ENCODE measurements around the gene TRIM7.
"Not testable (repeated sequence)": the region's sequence is repeated elsewhere in the genome, so short reads cannot be mapped to it uniquely, and the experiment has no call there.

The TRIM7 gene

DNA sequence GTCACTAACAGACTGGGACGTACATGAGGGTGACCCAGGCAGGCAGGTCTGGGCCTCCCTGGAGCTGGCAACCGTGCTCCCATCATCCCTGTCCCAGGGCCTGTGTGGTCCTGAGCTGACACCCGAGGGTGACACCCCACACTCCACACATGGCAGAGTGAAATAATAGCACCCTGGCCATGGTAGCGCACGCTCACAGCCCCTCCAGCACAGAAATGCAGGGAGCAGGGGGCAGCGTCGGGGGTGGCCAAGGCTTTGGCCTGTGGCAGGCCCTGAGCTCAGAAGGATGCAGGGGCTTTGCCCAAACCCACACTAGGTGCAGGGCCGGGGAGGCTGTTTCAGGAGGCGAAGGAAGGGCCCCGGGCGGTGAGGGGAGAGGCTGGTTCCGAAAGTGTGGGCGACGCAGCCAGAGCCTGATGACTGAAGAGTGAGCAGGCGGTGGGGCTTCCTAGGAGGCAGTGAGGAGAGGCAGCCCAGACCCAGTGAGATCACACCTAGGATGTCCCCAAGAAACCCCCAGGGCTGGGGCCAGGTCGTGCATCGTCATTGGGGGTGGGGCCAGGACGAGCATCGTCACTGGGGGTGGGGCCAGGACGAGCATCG, 44.7 kb downstream of the TRIM7 start:
- Mint-ChIP-seq H3K9me3 (no peaks in the 10 kb centered on the region), H3K27me3 (peaks cover 46% of the 10 kb centered on the region), H3K4me3 (peak overlapping the region; percentile 60), H3K4me1 (peaks cover 39% of the 10 kb centered on the region), H3K36me3 (no peaks in the 10 kb centered on the region), H3K27ac (peak overlapping the region; percentile 94)
- CTCF ChIA-PET: interaction anchor here (1.0 kb wide), 2 partner anchors 25 to 291 kb away, joined by 3 to 4 read pairs; no protein-coding TSS in a partner anchor
- DNase-seq: peak; percentile 81

DNA sequence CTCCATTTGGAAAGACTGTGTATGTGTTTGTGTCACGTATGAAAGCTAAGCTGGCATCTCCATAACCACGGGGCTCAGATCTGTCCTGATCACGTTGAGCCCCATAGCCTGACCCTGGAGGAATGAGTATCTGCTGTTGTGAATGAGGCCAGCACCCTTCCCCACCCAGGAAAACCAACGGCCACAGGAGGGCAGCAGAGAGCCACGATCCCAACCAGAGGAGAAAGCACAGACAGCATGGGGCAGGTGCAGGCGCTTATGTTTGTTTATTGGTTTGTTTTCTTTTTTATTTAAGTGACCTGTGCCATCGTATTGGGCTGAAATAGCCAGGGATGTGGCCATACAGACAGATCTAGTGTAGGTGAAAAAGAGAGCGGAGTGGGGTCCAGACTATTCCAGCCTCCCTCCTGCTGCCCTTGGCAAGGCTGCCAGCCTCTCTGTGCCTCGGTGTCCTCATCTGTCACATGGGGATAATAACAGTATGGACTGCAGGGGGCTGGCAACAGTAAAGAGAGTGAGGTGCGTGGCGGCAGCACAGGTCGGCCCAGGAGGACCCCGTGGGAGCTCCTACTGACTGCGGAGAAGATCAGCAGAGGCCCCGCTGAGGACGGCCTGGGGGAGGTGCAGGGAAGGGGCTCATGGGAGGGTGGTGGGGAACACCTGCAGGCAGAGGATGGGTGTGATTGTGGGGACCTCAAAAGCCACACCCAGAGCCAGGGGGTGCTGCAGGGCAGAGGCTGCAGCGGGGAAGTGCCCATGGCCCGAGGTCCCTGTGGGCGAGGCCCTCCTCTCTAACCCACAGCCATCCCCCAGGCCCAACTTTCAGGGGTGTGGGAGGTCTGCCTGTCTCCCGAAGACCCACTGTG, 45.5 kb downstream of the TRIM7 start:
- H3K4me1 Mint-ChIP-seq: peaks cover 35% of the 10 kb centered on the region
- CTCF ChIA-PET: interaction anchor here (1.0 to 1.6 kb wide), 4 partner anchors 9 to 298 kb away, joined by 3 to 4 read pairs (median 4); no protein-coding TSS in a partner anchor
- DNase-seq: peak; percentile 94
- H3K27me3 Mint-ChIP-seq: peaks cover 39% of the 10 kb centered on the region
- H3K4me3 Mint-ChIP-seq: peak overlapping the region; percentile 32
- no peaks in the 10 kb centered on the region for H3K36me3 Mint-ChIP-seq
- H3K9me3 Mint-ChIP-seq: peaks cover 3% of the 10 kb centered on the region
- H3K27ac Mint-ChIP-seq: peak overlapping the region; percentile 94

- peaks cover 6% of the 10 kb centered on the region for H3K9me3 Mint-ChIP-seq
- peaks cover 37% of the 10 kb centered on the region for H3K4me1 Mint-ChIP-seq
- H3K27ac Mint-ChIP-seq: no peak overlapping the region
- DNase-seq: no peak
- no peaks in the 10 kb centered on the region for H3K36me3 Mint-ChIP-seq
- no peak overlapping the region for H3K4me3 Mint-ChIP-seq
- peaks cover 33% of the 10 kb centered on the region for H3K27me3 Mint-ChIP-seq
- CTCF ChIA-PET: interaction anchor here (1.2 to 1.6 kb wide), 2 partner anchors 9 to 297 kb away, joined by 4 read pairs; no protein-coding TSS in a partner anchor
Observed at GRCh38 chr5:181158869-181159268, 46.1 kb downstream of the TRIM7 start.

- Mint-ChIP-seq H3K36me3 (no peaks in the 10 kb centered on the region), H3K9me3 (peaks cover 7% of the 10 kb centered on the region), H3K27me3 (peaks cover 18% of the 10 kb centered on the region), H3K4me3 (no peak overlapping the region), H3K27ac (no peak overlapping the region), H3K4me1 (peaks cover 23% of the 10 kb centered on the region)
- DNase-seq: no peak
- CTCF ChIA-PET: interaction anchor here (0.9 kb wide), 1 partner anchor 11 kb away, joined by 4 read pairs; no protein-coding TSS in a partner anchor
Observed at GRCh38 chr5:181156758-181157157, 48.2 kb downstream of the TRIM7 start.

DNA sequence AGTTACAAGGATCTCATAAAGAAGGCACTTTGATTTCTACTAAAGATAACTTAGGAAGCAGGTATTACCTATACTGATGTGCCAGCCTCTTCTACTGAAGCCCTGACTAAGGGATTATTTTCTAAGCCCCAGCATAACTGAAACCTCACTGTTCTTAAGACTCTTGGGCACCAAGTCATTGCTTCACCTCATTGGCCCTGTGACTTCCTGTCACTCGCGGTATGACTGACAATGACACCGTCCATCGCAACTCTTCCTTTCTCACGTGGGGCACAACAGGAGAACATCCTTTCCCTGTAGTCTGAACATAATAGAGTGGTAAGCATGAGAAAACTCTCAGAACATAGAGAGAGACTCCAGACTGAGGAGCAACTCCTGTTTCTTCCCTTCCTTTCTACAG, 51.2 kb downstream of the TRIM7 start:
- CTCF ChIA-PET: no interaction called here
- peaks cover 7% of the 10 kb centered on the region for H3K9me3 Mint-ChIP-seq
- no peak overlapping the region for H3K4me3 Mint-ChIP-seq
- peaks cover 29% of the 10 kb centered on the region for H3K27me3 Mint-ChIP-seq
- no peak for DNase-seq
- H3K27ac Mint-ChIP-seq: peak overlapping the region; percentile 58
- peaks cover 4% of the 10 kb centered on the region for H3K4me1 Mint-ChIP-seq
- no peaks in the 10 kb centered on the region for H3K36me3 Mint-ChIP-seq

DNA sequence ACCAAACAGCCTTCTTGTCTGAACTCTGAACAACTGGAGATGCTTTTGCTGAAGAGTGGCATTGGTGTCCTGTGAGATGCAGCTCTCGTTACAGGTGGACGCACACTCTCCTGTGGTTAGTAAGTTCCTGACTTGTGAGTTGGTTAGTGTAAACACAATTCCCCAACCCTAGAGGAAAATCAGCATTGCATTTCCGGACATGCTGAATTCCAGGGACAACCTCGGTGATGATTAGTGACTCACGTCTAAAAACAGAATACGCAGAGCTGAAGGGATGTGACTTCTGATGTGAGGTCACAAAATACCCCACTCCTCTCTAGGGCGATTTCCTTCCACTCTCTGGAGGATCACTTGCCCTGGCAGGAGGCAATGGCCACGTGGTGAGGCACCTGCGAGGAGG, 52.6 kb downstream of the TRIM7 start:
- Mint-ChIP-seq H3K9me3 (peaks cover 7% of the 10 kb centered on the region), H3K36me3 (no peaks in the 10 kb centered on the region), H3K4me1 (peaks cover 4% of the 10 kb centered on the region), H3K4me3 (no peak overlapping the region), H3K27me3 (peaks cover 39% of the 10 kb centered on the region), H3K27ac (no peak overlapping the region)
- CTCF ChIA-PET: interaction anchor here (1.5 kb wide), 1 partner anchor 65 kb away, joined by 3 read pairs; no protein-coding TSS in a partner anchor
- DNase-seq: no peak

- CTCF ChIA-PET: interaction anchor here (0.6 to 1.1 kb wide), 2 partner anchors 218 to 367 kb away, joined by 3 read pairs; no protein-coding TSS in a partner anchor
- no peak overlapping the region for H3K27ac Mint-ChIP-seq
- no peaks in the 10 kb centered on the region for H3K36me3 Mint-ChIP-seq
- DNase-seq: no peak
- H3K9me3 Mint-ChIP-seq: peaks cover 7% of the 10 kb centered on the region
- H3K27me3 Mint-ChIP-seq: peaks cover 38% of the 10 kb centered on the region
- peaks cover 4% of the 10 kb centered on the region for H3K4me1 Mint-ChIP-seq
- H3K4me3 Mint-ChIP-seq: no peak overlapping the region
Observed at GRCh38 chr5:181151146-181151545, 53.9 kb downstream of the TRIM7 start.

DNA sequence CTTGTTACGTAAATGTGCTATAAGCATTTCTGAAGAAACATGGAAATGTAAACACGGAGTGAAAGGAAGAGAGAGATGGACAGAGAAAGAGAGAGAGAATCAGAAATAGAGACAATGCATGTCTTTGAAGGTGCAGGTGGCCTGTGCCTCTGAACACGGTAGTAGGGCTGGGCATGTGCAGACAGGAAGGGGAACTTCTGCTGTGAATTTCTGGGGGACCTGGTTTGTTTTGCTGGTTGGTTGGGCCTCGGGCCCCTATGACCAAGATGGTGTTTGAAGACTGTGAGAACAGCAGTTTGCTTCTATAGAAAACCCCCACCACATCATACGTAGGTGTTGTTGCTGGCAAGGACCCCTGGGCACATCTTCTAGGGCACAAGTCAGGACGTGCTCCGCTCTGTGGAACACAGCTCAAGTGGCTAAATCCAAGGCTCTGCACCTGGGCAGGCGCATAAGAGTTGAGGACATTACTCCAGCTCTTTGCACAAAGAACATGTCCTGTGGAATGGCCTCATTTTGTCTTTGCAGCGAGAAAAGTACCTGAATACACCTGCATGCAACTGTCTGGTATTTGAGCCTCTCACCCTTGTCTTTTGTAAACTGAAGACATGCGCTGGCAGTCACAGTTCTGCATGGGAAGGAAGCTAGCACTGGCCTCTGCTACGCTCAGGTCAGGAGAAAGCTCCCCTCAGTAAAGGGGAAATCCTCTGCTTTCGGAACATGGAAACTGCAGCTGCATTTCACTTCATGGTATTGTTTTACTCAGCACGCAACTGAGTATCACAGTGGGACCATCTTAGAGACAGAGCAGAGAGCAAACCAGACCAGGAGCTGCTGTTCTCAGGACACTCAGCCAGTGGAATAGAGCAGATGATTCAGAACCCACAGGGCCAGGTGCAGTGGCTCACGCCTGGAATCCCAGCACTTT, 54.9 kb downstream of the TRIM7 start:
- peaks cover 6% of the 10 kb centered on the region for H3K9me3 Mint-ChIP-seq
- no peak overlapping the region for H3K4me3 Mint-ChIP-seq
- no peak overlapping the region for H3K27ac Mint-ChIP-seq
- peaks cover 4% of the 10 kb centered on the region for H3K4me1 Mint-ChIP-seq
- CTCF ChIA-PET: interaction anchor here (0.7 to 1.4 kb wide), 3 partner anchors 9 to 366 kb away, joined by 3 to 4 read pairs (median 3); no protein-coding TSS in a partner anchor
- peaks cover 34% of the 10 kb centered on the region for H3K27me3 Mint-ChIP-seq
- H3K36me3 Mint-ChIP-seq: no peaks in the 10 kb centered on the region
- no peak for DNase-seq

DNA sequence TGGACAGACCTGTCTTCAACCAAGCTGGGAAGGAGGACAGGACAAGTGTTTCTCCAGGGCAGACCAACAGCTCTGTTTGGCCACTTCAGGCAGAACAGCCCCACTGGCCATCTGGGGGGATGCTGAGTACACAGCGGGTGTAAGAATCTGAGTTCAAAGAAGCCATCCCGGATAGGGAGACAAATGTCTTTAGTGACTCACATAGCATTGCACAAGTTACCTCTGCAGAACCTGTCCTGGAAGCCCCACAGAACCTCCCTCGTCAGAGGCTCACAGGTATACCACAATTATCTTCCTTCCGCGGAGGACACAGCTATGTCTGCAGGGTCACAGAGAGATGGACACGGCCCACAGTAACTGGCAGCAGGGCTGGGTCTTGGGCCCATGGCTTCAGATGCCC, 55.6 kb downstream of the TRIM7 start:
- no peak overlapping the region for H3K4me3 Mint-ChIP-seq
- H3K27ac Mint-ChIP-seq: no peak overlapping the region
- H3K4me1 Mint-ChIP-seq: peaks cover 4% of the 10 kb centered on the region
- DNase-seq: no peak
- CTCF ChIA-PET: no interaction called here
- H3K36me3 Mint-ChIP-seq: no peaks in the 10 kb centered on the region
- peaks cover 34% of the 10 kb centered on the region for H3K27me3 Mint-ChIP-seq
- H3K9me3 Mint-ChIP-seq: peaks cover 3% of the 10 kb centered on the region

GRCh38 chr5:181146927-181147636, 57.9 kb downstream of the TRIM7 start, which contains the start of gene OR2V2:
Gene OR2V2, plus strand, starts transcription at chr5:181147586. Its CDS starts 7,357 bp downstream, at chr5:181154943.
- H3K4me3 Mint-ChIP-seq, DNase-seq, H3K27ac Mint-ChIP-seq, H3K4me1 Mint-ChIP-seq, CTCF ChIA-PET, H3K36me3 Mint-ChIP-seq, H3K9me3 Mint-ChIP-seq: not testable (repeated sequence)
- H3K27me3 Mint-ChIP-seq: peaks cover 42% of the 10 kb centered on the region

GRCh38 chr5:181145133-181145532, 59.9 kb downstream of the TRIM7 start:
- Mint-ChIP-seq H3K36me3 (no peaks in the 10 kb centered on the region), H3K27ac (no peak overlapping the region), H3K4me3 (no peak overlapping the region), H3K27me3 (peaks cover 39% of the 10 kb centered on the region), H3K4me1 (no peaks in the 10 kb centered on the region), H3K9me3 (no peaks in the 10 kb centered on the region)
- no peak for DNase-seq
- CTCF ChIA-PET: interaction anchor here (0.6 kb wide), 1 partner anchor 140 kb away, joined by 3 read pairs; no protein-coding TSS in a partner anchor

Data from activated naive CD4-positive, alpha-beta T cell treated with anti-CD3 and anti-CD28 coated beads, Interleukin-2, amount 10 ng/mL, durations not matched to agents 7 days and 5 days (primary cell).